HG03520 (cell line): ENCODE data around the gene SEZ6L.
"Not testable (repeated sequence)": the region's sequence is repeated elsewhere in the genome, so short reads cannot be mapped to it uniquely, and the experiment has no call there.

Experiments
- ATAC-seq: cut with Tn5 transposase; IDR thresholded peaks from one replicate; pipeline ENCODE4 v1.9.1; 2021; ENCODE audit warnings: mild to moderate bottlenecking, moderate library complexity; ENCODE audit not compliant: unreplicated experiment

SEZ6L gene

GRCh38 chr22:26377170-26377830 lies 208.0 kb downstream of the SEZ6L start:
- ATAC-seq: no peak

- ATAC-seq: no peak
These were observed 211.0 kb downstream of the SEZ6L start for GRCh38 chr22:26380072-26380830.

- no peak for ATAC-seq
These were observed 213.5 kb downstream of the SEZ6L start for GRCh38 chr22:26382782-26383181.

DNA sequence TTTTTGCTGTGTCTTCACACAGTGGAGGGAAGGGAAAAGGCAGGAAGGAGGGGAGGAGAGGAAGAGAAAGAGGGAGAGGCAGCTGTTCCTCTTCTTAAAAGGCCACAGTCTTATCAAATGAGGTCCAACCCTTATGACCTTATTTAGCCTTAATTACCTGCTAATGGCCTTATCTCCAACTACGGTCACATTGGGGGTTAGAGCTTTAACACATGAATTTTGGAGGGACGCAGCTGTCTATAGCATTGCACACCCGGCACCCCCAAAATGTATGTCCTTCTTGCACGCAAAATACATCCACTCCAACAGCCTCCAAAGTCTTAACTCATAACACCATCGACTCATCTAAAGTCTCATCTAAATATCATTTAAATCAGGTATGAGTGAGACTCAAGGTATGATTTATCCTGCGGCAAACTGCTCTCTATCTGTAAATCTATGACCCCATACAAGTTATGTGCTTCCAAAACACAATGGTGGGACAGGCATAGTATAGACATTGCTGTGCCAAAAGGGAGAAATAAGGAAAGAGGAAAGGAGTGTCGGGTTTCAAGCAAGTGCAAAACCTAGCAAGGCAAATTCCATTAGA lies 214.8 kb downstream of the SEZ6L start:
- ATAC-seq: no peak

GRCh38 chr22:26385164-26385563 lies 215.9 kb downstream of the SEZ6L start:
- no peak for ATAC-seq

DNA sequence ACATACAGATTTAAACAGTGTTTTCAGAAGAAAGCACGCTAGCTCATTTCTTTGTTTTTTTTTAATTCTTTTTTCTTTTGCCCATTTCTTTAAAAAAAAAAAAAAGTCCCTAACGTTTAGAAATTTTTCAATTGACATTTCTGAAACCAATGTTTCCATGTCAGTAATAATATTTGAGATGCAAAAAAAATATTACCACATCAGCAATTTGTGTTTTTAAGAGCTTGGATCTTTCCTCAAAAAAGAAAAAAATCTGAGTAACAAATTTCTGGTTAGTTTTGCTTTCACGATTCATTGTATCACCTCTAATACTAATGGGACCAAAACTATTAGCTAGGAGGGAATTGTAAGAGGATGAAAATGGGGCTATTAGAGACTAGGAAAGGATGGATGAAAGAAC lies 219.9 kb downstream of the SEZ6L start:
- no peak for ATAC-seq

- ATAC-seq: no peak
These were observed 221.8 kb downstream of the SEZ6L start for GRCh38 chr22:26391091-26391490.

DNA sequence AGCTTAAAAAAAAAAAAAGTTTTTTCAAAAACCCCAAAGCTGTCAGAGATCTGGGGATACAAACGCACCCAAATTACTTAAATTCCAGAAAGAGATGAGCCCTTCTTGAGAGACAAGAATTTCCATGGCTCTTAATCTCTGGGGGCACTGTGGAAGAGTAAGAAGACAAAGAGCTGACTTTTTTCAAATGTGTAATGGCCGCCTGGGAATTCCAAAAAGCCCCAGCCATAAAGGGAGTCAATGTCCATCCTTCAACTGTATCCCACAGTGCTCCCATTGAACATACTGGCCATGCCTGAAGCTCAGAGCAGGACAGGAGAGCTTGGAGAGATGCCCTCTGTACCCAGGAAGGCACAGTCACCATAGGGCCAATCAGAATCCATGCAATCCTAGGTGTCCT lies 222.4 kb downstream of the SEZ6L start:
- no peak for ATAC-seq

DNA sequence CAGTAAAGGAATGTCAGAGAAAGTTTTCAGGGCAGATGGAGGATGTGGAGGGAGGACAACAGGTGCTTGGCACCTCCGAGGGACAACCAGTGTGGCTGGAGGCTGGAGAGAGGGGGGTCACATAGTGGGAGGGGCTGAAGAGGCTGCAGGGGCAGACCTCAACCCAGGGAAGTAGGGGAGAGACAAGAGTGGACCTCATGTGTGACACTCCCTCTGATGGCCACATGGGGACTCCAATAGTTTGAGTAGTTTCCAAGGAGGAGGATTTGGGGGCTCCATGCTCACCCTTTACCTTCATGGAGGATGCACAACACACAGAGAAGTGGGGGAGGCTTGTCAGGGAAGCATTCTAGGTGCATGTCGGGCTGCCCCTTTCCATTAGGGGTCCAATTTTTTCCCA lies 224.7 kb downstream of the SEZ6L start:
- no peak for ATAC-seq

DNA sequence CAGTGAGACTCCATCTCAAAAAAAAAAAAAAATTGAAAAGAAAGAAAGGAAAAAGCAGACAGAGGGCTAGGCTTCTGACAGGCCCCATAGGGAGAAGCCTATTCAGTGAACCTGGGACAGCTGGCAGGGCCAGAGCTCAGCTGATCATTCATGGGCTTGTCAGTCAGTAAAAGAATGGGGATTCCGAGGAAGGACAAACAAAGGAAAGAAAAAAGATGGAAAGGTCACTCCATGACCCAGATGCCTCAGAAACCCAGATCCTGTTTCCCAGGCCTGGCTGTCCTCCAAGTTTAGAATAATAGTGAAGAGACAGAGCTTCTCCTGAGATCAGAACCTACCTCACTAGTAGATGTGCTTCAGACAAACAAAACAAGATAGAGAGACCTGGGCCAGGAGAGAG lies 225.5 kb downstream of the SEZ6L start:
- ATAC-seq: no peak

- no peak for ATAC-seq
These were observed 226.7 kb downstream of the SEZ6L start for GRCh38 chr22:26395926-26396325.

DNA sequence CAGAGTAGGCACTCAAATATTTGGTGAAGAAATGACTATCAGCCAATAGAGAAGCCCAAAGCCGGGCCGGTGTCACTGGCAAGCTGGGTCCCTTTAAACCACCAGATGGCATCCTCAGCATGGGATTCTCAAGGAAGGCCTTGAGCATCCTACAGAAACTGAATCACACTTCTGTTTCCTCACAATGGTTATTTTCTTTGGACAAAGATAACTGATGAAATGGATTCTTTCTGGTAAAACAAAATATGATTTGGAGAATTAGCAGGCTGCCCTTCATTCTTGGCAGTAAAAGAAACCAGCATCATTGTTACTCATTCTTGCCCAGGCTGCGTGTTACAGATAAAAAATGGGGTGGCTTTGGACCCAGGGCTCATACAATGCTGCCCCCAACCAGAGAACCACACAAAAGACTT lies 229.5 kb downstream of the SEZ6L start:
- ATAC-seq: no peak

DNA sequence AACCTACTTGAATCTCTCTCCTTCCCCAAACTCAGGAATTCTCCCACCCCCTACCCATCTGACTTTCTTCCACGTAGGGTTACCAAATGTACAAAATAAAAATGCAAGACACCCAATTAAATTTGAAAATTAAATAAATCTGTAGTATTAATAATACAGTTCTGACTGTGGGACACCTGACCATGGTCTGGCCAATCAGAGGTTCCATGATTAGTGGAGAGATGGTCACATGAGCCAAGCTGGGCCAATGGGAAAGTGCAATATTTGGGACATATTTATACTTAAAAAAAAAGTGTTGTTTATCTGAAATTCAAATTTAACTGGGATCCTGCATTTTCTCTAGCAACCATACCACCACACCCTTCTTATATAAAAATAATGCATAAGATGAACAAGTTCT lies 230.0 kb downstream of the SEZ6L start:
- no peak for ATAC-seq

DNA sequence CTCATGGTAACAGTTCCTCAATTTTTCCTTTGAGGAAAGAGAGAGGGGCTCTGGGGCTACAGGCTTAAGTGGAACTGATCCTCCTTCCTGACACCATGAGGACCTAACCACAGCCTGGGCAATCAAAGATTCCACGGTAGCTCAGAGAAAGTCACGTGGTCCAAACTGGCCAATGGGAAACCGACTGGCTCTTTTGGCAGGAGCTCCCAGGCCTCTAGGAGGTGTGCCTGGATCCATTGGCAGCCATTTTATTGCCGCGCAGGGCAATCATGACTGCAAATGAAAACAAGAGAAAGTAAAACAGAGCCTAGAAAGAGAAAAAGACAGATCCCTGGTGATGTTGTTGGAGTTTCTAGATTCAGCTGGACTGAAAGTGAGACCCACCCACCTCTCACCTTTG lies 232.5 kb downstream of the SEZ6L start:
- no peak for ATAC-seq

- ATAC-seq: no peak
These were observed 235.7 kb downstream of the SEZ6L start for GRCh38 chr22:26404851-26405421.

- no peak for ATAC-seq
These were observed 236.9 kb downstream of the SEZ6L start for GRCh38 chr22:26406118-26406517.

DNA sequence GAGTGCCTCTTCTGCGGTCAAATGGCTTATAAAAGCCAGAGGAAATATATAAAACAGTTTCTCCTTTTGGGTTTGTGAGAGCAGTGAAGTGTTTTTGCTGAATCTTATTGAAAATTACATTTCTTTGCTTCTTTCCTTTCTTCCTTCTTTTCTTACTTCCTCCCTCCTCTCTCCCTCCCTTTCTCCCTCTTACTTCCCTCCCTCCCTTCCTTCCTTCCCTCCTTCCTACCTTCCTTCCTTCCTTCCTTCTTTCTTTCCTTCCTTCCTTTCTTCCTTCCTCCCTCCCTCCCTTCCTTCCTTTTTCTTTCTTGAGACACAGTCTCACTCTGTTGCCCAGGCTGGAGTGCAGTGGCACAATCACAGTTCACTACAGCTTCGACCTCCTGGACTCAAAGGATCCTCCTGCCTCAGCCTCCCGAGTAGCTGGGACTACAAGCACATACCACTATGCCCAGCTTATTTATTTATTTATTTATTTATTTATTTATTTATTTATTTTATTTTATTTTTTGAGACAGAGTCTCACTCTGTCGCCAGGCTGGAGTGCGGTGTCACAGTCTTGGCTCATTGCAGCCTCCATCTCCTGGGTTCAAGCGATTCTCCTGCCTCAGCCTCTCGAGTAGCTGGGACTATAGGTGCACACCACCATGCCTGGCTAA lies 239.4 kb downstream of the SEZ6L start:
- not testable (repeated sequence) for ATAC-seq

GRCh38 chr22:26409719-26410335 lies 240.6 kb downstream of the SEZ6L start:
- no peak for ATAC-seq

GRCh38 chr22:26410386-26410785 lies 241.1 kb downstream of the SEZ6L start:
- no peak for ATAC-seq

GRCh38 chr22:26414347-26414746 lies 245.1 kb downstream of the SEZ6L start:
- ATAC-seq: no peak

DNA sequence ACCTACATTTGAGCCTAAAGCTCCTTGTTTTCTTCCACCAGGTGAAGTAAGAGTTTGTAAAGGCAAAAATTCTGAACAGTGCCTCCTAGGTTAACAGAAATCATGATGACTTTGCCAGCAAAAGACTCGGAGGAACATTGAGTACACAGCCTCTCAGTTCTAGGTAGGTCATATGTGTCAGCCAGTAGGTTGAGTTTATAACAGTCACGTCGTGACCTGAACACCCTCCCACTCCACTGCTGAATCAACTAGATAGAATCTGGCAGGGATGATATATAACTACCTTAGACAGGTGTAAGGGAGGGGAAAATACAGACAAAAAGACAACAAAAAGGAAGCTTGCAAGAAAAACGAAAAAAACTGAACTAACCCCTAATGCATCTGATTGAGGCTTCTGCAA lies 247.0 kb downstream of the SEZ6L start:
- ATAC-seq: no peak
